Glutamatergic neuron (in vitro differentiated cells): Measurements from ENCODE around the gene SARDH. TPM values are rescaled to one million over a fixed set of nuclear protein-coding genes. Genes with fewer than 3 reads are reported as not detected.

Experiments used
- DNase-seq: peaks from one replicate; pipeline ENCODE4 v3.0.0; 2022
- H3K27ac Mint-ChIP-seq: one replicate; pipeline ENCODE4 v1.8.0; 2020; ENCODE audit warnings: mild to moderate bottlenecking, mixed read lengths, inconsistent platforms; ENCODE audit not compliant: unreplicated experiment
- H3K27me3 Mint-ChIP-seq: one replicate; pipeline ENCODE4 v1.8.0; 2020; ENCODE audit warnings: mild to moderate bottlenecking, moderate library complexity, mixed read lengths, inconsistent platforms; ENCODE audit not compliant: unreplicated experiment
- H3K36me3 Mint-ChIP-seq: one replicate; pipeline ENCODE4 v1.8.0; 2020; ENCODE audit warnings: mild to moderate bottlenecking, mixed read lengths, inconsistent platforms; ENCODE audit not compliant: unreplicated experiment
- H3K4me1 Mint-ChIP-seq: one replicate; pipeline ENCODE4 v1.8.0; 2020; ENCODE audit warnings: mild to moderate bottlenecking, low read depth, mixed read lengths, inconsistent platforms; ENCODE audit not compliant: unreplicated experiment
- H3K4me3 Mint-ChIP-seq: one replicate; pipeline ENCODE4 v1.8.0; 2020; ENCODE audit warnings: mild to moderate bottlenecking, mixed read lengths, inconsistent platforms; ENCODE audit not compliant: unreplicated experiment
- H3K9me3 Mint-ChIP-seq: one replicate; pipeline ENCODE4 v1.8.0; 2020; ENCODE audit warnings: mild to moderate bottlenecking, moderate library complexity, mixed read lengths, inconsistent platforms; ENCODE audit not compliant: unreplicated experiment
- total RNA-seq: library from RNA; stranded (reverse); fragmentation: NEBNext Ultra II Directional; extraction: Animal tissue kit (Norgen Biotek cat#: 25700); gene quantifications from one replicate; pipeline ENCODE4 v1.2.1, GENCODE V29; 2021; ENCODE audit not compliant: unreplicated experiment
- TF ChIP-seq, protein P1 (sequence below): fragments of 200-600 bp; sonication (generic); IDR thresholded peaks from one replicate; pipeline ENCODE4 v1.5.0; 2021; ENCODE audit not compliant: partially characterized antibody, unreplicated experiment

Gene SARDH
- total RNA-seq, 1 donor from 2014 or later: 2.0 TPM

DNA sequence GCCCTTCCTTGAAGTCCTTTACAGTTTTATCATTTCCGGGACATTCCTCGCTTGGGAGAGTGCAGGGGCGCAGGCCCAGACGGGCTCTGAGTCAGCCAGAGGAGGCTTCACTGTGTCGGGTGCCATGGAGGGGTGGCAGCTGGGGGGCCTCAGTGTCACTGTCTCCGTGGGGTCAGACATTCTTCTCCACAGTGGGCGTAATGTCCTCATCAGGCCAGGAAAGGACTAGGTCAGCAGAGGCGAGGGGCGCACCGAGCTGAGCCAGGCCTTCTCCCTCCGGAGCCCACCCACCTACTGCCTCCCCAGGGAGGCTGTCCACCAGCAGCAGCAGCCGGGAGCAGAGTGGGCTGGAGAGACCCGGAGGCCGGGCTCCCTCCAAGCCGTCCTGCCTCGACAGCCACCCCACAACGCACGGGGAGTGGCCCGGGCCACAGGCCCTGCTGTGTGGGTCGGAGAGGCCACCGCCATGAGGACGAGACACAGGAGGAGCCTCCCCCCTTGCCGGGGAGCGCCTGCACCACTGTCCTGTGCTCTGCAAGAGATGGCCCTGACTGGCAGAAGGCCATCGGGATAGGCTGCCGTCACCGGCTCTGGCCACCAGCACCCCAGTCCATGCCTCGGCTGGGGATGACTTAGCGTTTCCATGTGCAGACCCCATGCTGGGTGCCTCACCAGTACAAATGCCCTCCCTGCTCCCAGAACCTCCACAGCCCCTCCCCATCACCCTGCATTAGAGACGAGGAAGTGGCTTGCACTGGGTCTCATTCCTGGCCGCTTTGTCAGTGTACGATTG is 26.5 kb downstream of the SARDH start:
- TF ChIP-seq, protein P1, sequence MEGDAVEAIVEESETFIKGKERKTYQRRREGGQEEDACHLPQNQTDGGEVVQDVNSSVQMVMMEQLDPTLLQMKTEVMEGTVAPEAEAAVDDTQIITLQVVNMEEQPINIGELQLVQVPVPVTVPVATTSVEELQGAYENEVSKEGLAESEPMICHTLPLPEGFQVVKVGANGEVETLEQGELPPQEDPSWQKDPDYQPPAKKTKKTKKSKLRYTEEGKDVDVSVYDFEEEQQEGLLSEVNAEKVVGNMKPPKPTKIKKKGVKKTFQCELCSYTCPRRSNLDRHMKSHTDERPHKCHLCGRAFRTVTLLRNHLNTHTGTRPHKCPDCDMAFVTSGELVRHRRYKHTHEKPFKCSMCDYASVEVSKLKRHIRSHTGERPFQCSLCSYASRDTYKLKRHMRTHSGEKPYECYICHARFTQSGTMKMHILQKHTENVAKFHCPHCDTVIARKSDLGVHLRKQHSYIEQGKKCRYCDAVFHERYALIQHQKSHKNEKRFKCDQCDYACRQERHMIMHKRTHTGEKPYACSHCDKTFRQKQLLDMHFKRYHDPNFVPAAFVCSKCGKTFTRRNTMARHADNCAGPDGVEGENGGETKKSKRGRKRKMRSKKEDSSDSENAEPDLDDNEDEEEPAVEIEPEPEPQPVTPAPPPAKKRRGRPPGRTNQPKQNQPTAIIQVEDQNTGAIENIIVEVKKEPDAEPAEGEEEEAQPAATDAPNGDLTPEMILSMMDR: no peak
- peaks cover 7% of the 10 kb centered on the region for H3K9me3 Mint-ChIP-seq
- peak; percentile 17 for DNase-seq
- H3K27me3 Mint-ChIP-seq: peaks cover 5% of the 10 kb centered on the region
- H3K4me1 Mint-ChIP-seq: peaks cover 22% of the 10 kb centered on the region
- no peak overlapping the region for H3K27ac Mint-ChIP-seq
- H3K36me3 Mint-ChIP-seq: no peaks in the 10 kb centered on the region
- H3K4me3 Mint-ChIP-seq: no peak overlapping the region

DNA sequence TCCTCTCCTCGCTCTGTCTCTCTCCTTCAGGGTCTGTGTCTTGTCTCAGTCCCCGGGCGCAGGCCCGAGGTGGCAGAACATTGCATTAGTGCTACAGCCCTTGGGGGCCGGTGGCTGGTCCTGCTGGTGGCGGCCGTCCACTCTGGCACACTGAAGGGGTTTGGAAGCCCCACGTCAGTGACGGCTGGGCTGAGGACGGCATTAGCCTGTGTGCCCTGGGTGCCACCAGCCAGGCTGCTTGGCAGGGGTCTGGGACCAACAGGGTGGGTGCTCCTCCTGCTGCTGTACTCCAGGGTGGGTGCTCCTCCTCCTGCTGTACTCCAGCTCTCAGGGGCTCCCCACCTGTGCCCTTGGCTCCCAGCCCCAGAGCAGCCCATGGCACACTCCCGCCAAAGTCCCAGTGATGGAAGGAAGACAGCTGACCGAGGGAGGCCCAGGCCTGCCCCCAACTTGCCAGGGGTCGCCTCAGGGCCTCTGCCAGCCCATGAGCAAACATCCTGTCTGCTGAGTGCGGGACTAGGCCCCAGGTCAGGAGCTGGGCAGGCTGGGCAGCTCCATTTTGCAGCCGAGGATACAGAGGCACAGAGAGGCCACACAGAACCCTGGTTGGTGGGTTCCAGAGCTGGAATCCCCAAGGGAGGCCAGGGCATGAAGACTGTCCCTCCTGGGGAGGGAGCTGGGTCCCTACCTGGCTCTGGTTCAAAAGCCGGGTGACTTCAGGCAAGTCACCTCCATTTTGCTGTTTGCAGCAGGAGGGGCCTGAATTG is 27.3 kb downstream of the SARDH start:
- peaks cover 28% of the 10 kb centered on the region for H3K4me1 Mint-ChIP-seq
- no peak overlapping the region for H3K4me3 Mint-ChIP-seq
- H3K27me3 Mint-ChIP-seq: peaks cover 5% of the 10 kb centered on the region
- H3K27ac Mint-ChIP-seq: no peak overlapping the region
- peaks cover 7% of the 10 kb centered on the region for H3K9me3 Mint-ChIP-seq
- TF ChIP-seq, protein P1: no peak
- H3K36me3 Mint-ChIP-seq: no peaks in the 10 kb centered on the region
- peak; percentile 13 for DNase-seq

DNA sequence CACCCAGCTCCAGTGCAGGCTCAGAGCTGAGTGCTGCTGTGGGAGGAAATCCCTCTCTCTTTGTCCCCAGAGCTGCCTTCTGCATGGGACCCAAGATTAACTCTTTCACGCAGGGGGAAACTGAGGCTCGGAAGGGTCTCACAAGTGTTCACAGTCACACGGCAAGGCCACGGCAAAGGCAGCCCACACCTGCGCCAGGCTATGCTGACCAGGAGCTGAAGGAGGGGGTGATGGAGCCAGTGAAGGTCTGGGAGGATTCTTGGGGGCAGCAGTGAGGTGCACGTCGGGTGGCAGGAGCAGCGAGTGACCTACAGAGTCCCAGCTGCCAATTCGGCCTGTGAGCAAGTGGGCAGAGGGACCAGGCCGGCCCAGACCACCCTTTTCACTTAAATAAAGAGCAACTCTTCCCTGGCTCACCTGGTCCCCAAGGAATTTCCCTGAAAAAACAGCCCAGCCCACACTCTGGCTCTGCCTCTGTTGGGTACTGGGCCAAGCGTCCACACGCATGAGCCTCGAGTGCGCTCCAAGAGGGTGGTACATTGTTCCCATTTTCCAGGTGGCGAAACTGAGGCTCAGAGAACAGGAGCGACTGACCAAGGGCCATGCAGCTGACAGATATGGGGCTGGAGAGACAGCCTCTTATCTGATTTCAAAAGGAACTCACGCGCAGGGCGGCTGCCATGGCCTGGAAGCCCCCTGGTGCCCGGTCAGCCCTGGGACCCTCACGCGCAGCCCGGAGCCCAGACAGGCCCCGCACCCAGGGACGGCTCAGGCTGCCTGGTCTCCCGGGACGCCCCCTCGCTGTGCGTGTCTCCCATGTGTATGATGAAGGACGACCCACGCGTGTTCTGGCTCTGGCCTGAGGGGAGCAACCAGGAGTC is 28.2 kb downstream of the SARDH start:
- TF ChIP-seq, protein P1: no peak
- H3K27me3 Mint-ChIP-seq: peaks cover 6% of the 10 kb centered on the region
- peak; percentile 13 for DNase-seq
- H3K9me3 Mint-ChIP-seq: peaks cover 8% of the 10 kb centered on the region
- H3K4me3 Mint-ChIP-seq: no peak overlapping the region
- peaks cover 21% of the 10 kb centered on the region for H3K4me1 Mint-ChIP-seq
- H3K36me3 Mint-ChIP-seq: no peaks in the 10 kb centered on the region
- peak overlapping the region; percentile 22 for H3K27ac Mint-ChIP-seq

DNA sequence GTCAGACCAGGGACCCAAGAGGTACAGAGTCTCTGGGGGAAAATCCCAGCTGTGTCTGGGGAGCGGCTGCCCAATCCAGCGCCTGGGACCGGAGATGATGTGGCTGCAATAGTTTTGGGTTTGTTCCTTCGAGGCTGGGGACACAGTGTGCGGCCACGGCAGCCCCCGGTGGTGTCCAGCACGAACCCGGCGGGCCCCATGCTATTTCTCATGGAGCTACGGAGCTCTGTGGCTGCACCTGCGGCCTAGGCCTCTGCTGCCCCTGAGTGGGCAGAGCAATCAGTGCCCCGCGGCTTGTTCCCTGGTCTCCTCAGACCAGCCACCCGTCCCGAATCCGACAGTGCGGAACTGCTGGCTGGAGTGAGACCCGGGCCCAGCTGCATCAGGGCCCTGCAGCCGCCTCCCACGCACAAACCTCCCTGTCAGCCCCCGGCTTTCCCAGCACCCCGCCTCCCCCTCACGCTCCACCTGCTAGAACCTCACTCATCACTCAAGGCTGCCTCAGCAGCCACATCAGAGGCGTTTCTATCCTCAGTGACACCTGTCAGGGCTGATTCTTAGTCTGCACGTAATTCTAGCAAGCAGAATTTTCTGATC is 29.0 kb downstream of the SARDH start:
- H3K27ac Mint-ChIP-seq: peak overlapping the region; percentile 38
- H3K27me3 Mint-ChIP-seq: peaks cover 6% of the 10 kb centered on the region
- no peak overlapping the region for H3K4me3 Mint-ChIP-seq
- TF ChIP-seq, protein P1: no peak
- no peaks in the 10 kb centered on the region for H3K36me3 Mint-ChIP-seq
- peaks cover 14% of the 10 kb centered on the region for H3K4me1 Mint-ChIP-seq
- DNase-seq: peak; percentile 39
- H3K9me3 Mint-ChIP-seq: peaks cover 6% of the 10 kb centered on the region
